K562 (cell line): ENCODE measurements around the gene KIRREL1. TPM values are rescaled to one million over a fixed set of nuclear protein-coding genes. Genes with fewer than 3 reads are reported as not detected.

Experiments
- ATAC-seq: fragments of 200-7000 bp; cut with Tn5 transposase; 3 replicates; pipeline ENCODE4 v1.9.1; 2020; ENCODE audit warnings: moderate library complexity
- BruUV-seq: library from RNA; stranded (reverse); fragments of 400-500 nt; replicated peaks from 2 replicates; lab custom pipeline; 2021; lab: Mats Ljungman, UMichigan
- CTCF ChIA-PET: fragments of 300-600 bp; formaldehyde crosslinking; extraction: SDS; loops from one replicate; lab custom pipeline; 2021; ENCODE audit warnings: low intra/inter-chr PET ratio; lab: Yijun Ruan, JAX
- POLR2A ChIA-PET: fragments of 300-600, 350-650 bp; sonication (Branson Sonifier 250); formaldehyde crosslinking; extraction: SDS; loops from one replicate; lab custom pipeline; 2021; ENCODE audit warnings: antibody characterized with exemption, inconsistent platforms; lab: Yijun Ruan, JAX
- DNase-seq, 4 experiments: peaks; one replicate each; pipeline versions ENCODE4 v3.0.0 to v3.0.0-alpha.2; 2011 to 2018; ENCODE audit warnings: low spot score in 3 of 4, mixed read lengths in 3 of 4; ENCODE audit errors: extremely low read depth in 1 of 4
- FAIRE-seq: peaks from 2 replicates; lab custom pipeline; 2011; peaks lifted over from hg19 to GRCh38; lab: Jason Lieb, UNC
- H2AFZ ChIP-seq: 2 replicates; pipeline ENCODE4 v1.6.0; 2011; ENCODE audit warnings: low read depth, low read length, control low read depth, inconsistent platforms
- H3K27ac ChIP-seq: fragments of 200-600 bp; 3 replicates; pipeline ENCODE4 v1.8.0; 2011; ENCODE audit warnings: low read depth, mild to moderate bottlenecking, control low read depth, inconsistent platforms, low read length, moderate library complexity, mixed read lengths; ENCODE audit errors: extremely low read depth
- H3K27me3 ChIP-seq, 2 experiments: fragments of 300-600 bp in 1 of 2; 2 replicates in 1 of 2; 3 replicates in 1 of 2; pipeline versions ENCODE4 v1.6.0 to v1.8.0; 2011; ENCODE audit warnings: inconsistent platforms in 2 of 2, low read length in 2 of 2, mild to moderate bottlenecking in 1 of 2, mixed read lengths in 1 of 2, moderate library complexity in 1 of 2; ENCODE audit not compliant: control insufficient read depth in 2 of 2, insufficient read depth in 2 of 2
- H3K36me3 ChIP-seq: fragments of 300-600 bp; 3 replicates; pipeline ENCODE4 v1.8.0; 2011; ENCODE audit warnings: mild to moderate bottlenecking, low read length, inconsistent platforms; ENCODE audit not compliant: control insufficient read depth, insufficient read depth
- H3K4me1 ChIP-seq, 2 experiments: fragments of 200-600 bp in 1 of 2; replicated peaks in 1 of 2; 2 replicates in 1 of 2; 3 replicates in 1 of 2; pipeline versions ENCODE4 v1.5.1 to v1.8.0; 2011; ENCODE audit warnings: inconsistent platforms in 2 of 2, low read length in 2 of 2, mild to moderate bottlenecking in 1 of 2, mixed read lengths in 1 of 2, moderate library complexity in 1 of 2; ENCODE audit not compliant: control insufficient read depth in 2 of 2, insufficient read depth in 2 of 2
- H3K4me2 ChIP-seq: 2 replicates; pipeline ENCODE4 v1.6.1; 2011; ENCODE audit warnings: low read length, control low read depth, inconsistent platforms, mixed read lengths; ENCODE audit not compliant: insufficient read depth
- H3K4me3 ChIP-seq: fragments of 200-600 bp; sonication (generic), shearing (Covaris generic); 2 replicates; pipeline ENCODE4 v1.5.1; 2016; ENCODE audit warnings: control low read depth, inconsistent platforms
- H3K79me2 ChIP-seq: fragments of 200-600 bp; 3 replicates; pipeline ENCODE4 v1.8.0; 2011; ENCODE audit warnings: low read length, inconsistent platforms; ENCODE audit not compliant: control insufficient read depth, insufficient read depth
- H3K9ac ChIP-seq, 2 experiments: 2 replicates each; pipeline versions ENCODE4 v1.6.0 to v1.6.1; 2011; ENCODE audit warnings: low read depth in 2 of 2, low read length in 2 of 2, control low read depth in 1 of 2, inconsistent platforms in 1 of 2, mild to moderate bottlenecking in 1 of 2, mixed read lengths in 1 of 2; ENCODE audit not compliant: insufficient read depth in 1 of 2
- H3K9me1 ChIP-seq: one replicate; pipeline ENCODE4 v1.6.0; 2011; ENCODE audit warnings: inconsistent platforms, mild to moderate bottlenecking, low read length, moderate library complexity; ENCODE audit not compliant: control insufficient read depth, insufficient read depth
- H3K9me3 ChIP-seq: replicated peaks from 2 replicates; pipeline ENCODE4 v1.5.1; 2011; ENCODE audit warnings: low read depth, low read length, inconsistent platforms; ENCODE audit not compliant: control insufficient read depth, insufficient read depth
- H4K20me1 ChIP-seq: replicated peaks from 2 replicates; pipeline ENCODE4 v1.6.1; 2011; ENCODE audit warnings: low read length, inconsistent platforms, mixed read lengths; ENCODE audit not compliant: control insufficient read depth, insufficient read depth
- BCL6 ChIP-seq: fragments of 250-450 bp; sonication (Bioruptor Pico); IDR thresholded peaks from 2 replicates; pipeline ENCODE4 v1.4.0; 2020
- EP300 ChIP-seq: IDR thresholded peaks from 2 replicates; pipeline ENCODE4 v1.6.1; 2012; ENCODE audit warnings: low read length, improper control_type of control experiment
- ESRRA ChIP-seq: fragments of 450-650 bp; IDR thresholded peaks from 2 replicates; pipeline ENCODE4 v1.6.1; 2014; ENCODE audit warnings: low read depth, mild to moderate bottlenecking, moderate library complexity, borderline replicate concordance
- KHSRP ChIP-seq: fragments of 450-650 bp; IDR thresholded peaks from 2 replicates; pipeline ENCODE4 v1.6.1; 2017
- LCOR ChIP-seq: sonication (generic); formaldehyde crosslinking; IDR thresholded peaks from 2 replicates; pipeline ENCODE4 v1.8.0; 2022; ENCODE audit warnings: mild to moderate bottlenecking, missing genetic modification reagents
- LEF1 ChIP-seq: fragments of 450-650 bp; IDR thresholded peaks from 2 replicates; pipeline ENCODE4 v1.6.1; 2016; ENCODE audit warnings: mild to moderate bottlenecking
- MEF2A ChIP-seq: IDR thresholded peaks from 2 replicates; pipeline ENCODE4 v1.6.1; 2011; ENCODE audit warnings: low read depth, mild to moderate bottlenecking, low read length, moderate library complexity; ENCODE audit not compliant: control insufficient read depth
- MTF1 ChIP-seq: fragments of 250-450 bp; sonication (Bioruptor Pico); IDR thresholded peaks from 2 replicates; pipeline ENCODE4 v1.9.0; 2021; ENCODE audit warnings: moderate library complexity, mild to moderate bottlenecking, inconsistent platforms, borderline replicate concordance
- PHTF2 ChIP-seq: fragments of 250-450 bp; sonication (Bioruptor Pico); IDR thresholded peaks from 2 replicates; pipeline ENCODE4 v1.5.0; 2021; ENCODE audit warnings: mild to moderate bottlenecking
- TBP ChIP-seq: optimal IDR thresholded peaks from 2 replicates; pipeline ENCODE3; 2011; ENCODE audit warnings: low read depth, low read length, improper control_type of control experiment
- WGBS: fragments of 100-300 bp; shearing (Covaris generic); methylation state at CpG from one replicate; pipeline ENCODE4 v1.1.6; 2016; ENCODE audit warnings: low coverage, mixed read lengths; ENCODE audit not compliant: insufficient coverage; ENCODE audit errors: missing lambda C conversion rate; 5-methylcytosine and 5-hydroxymethylcytosine counted together
- in situ Hi-C: fragments of 300-500 bp; cut with MboI; formaldehyde crosslinking; loops from 4 replicates; pipeline ENCODE4 v1.15.0; 2018; ENCODE audit warnings: inconsistent platforms, mixed read lengths
- intact Hi-C: fragments of 100-400 bp; cut with micrococcal nuclease; formaldehyde crosslinking; loops from 2 replicates; pipeline ENCODE4 v1.14.2; 2022
- polyA plus RNA-seq, 8 experiments: library from polyadenylated mRNA; depleted of rRNA in 4 of 8; stranded (reverse) in 5 of 8; unstranded in 3 of 8; fragments of >200 nt; fragmentation: Nextera tagmentation in 2 of 8; fragmentation: Illumina TruSeq in 1 of 8; extraction: Ambion mirVana in 2 of 8; extraction: Trizol in 1 of 8; gene quantifications; 2 replicates each; pipeline versions ENCODE4 v1.2.1 to v1.2.3, GENCODE V29; 2011 to 2014; ENCODE audit warnings: inconsistent platforms in 1 of 8, missing spikeins in 1 of 8
- total RNA-seq, 7 experiments: library from RNA; depleted of rRNA in 6 of 7; stranded (reverse); fragments of >200 nt in 6 of 7; fragmentation: Illumina TruSeq in 2 of 7; extraction: Trizol in 2 of 7; gene quantifications; 2 replicates each; pipeline versions ENCODE4 v1.2.1 to v1.2.3, GENCODE V29; 2011 to 2021; ENCODE audit warnings: low replicate concordance in 1 of 7
- TF ChIP-seq, protein P1 (sequence below): fragments of 450-650 bp; IDR thresholded peaks from 2 replicates; pipeline ENCODE4 v1.6.1; 2018; ENCODE audit not compliant: partially characterized antibody
- TF ChIP-seq, protein P2 (sequence below): sonication (generic); formaldehyde crosslinking; IDR thresholded peaks from 2 replicates; pipeline ENCODE4 v1.9.0; 2022; ENCODE audit warnings: mild to moderate bottlenecking, missing genetic modification reagents
- TF ChIP-seq, protein P3 (sequence below): fragments of 450-650 bp; IDR thresholded peaks from 2 replicates; pipeline ENCODE4 v1.6.1; 2016; ENCODE audit warnings: mild to moderate bottlenecking
- TF ChIP-seq, protein P4 (sequence below): fragments of 250-450 bp; sonication (Bioruptor Pico); IDR thresholded peaks from 2 replicates; pipeline ENCODE4 v1.8.0; 2022; ENCODE audit warnings: inconsistent platforms, mild to moderate bottlenecking, moderate library complexity, borderline replicate concordance

The KIRREL1 gene
- total and polyA plus RNA-seq, 9 of the 15 experiments (the other 6 are each of a cell fraction or from before 2014, with no cell fraction given) = under 0.01 to 0.22 (median 0.03) TPM; not detected in 3

DNA sequence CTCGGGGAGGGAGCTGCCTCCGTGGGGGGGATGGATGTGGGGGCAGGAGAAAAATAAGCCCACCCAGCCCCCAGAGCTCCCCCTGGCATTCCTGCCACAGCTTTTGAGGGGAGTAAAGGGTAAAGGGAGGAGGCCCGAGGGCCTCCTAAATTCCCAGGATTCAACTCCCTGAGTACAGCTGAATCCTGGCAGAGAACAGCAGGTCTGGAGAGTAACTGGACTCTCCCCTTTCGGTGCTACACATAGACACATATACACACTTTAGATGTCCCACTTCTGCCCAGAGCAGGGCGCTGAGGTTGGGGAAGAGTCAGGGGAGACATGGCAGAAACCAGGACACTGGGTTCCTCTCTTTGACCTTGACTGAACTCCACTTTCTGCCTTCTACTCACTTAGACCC, 3.0 kb downstream of the KIRREL1 start:
- DNase-seq = no peak
- ChIA-PET POLR2A (interaction anchor here (0.7 to 1.6 kb wide), 4 partner anchors 12 to 247 kb away, joined by 3 to 4 read pairs (median 3); no protein-coding TSS in a partner anchor), CTCF (interaction anchor here (1.1 kb wide), 1 partner anchor 128 kb away, joined by 3 read pairs; no protein-coding TSS in a partner anchor)
- Histone ChIP-seq H3K4me3 (no peak overlapping the region), H3K27ac (no peak overlapping the region), H3K4me2 (no peak overlapping the region), H3K9me1 (no peaks in the 10 kb centered on the region), H3K9me3 (no peaks in the 10 kb centered on the region), H3K9ac (no peak overlapping the region), H3K4me1 (no peaks in the 10 kb centered on the region; a peak in 1 of 5 replicates), H2AFZ (no peak overlapping the region), H4K20me1 (peaks cover 10% of the 10 kb centered on the region; the same call in 1 of the 2 replicates), H3K27me3 (peaks cover 8 to 25% of the 10 kb centered on the region in 2 experiments; a peak in 3 of 5 replicates), H3K36me3 (no peaks in the 10 kb centered on the region), H3K79me2 (no peaks in the 10 kb centered on the region)
- no peak for FAIRE-seq
- intact Hi-C loops (no loop called here), in situ Hi-C loops (no loop called here)
- ATAC-seq = no peak
- no TSS peak for BruUV-seq
- WGBS = 3% methylated on average over 5 of the region's 5 CpGs
- TF ChIP-seq BCL6 (CRISPR knock-in tag) (no peak), MTF1 (CRISPR knock-in tag) (no peak), TBP (no peak), PHTF2 (CRISPR knock-in tag) (no peak), KHSRP (no peak), MEF2A (no peak), LCOR (CRISPR knock-in tag) (no peak), LEF1 (no peak), ESRRA (no peak), EP300 (no peak)
- TF ChIP-seq, protein P1, sequence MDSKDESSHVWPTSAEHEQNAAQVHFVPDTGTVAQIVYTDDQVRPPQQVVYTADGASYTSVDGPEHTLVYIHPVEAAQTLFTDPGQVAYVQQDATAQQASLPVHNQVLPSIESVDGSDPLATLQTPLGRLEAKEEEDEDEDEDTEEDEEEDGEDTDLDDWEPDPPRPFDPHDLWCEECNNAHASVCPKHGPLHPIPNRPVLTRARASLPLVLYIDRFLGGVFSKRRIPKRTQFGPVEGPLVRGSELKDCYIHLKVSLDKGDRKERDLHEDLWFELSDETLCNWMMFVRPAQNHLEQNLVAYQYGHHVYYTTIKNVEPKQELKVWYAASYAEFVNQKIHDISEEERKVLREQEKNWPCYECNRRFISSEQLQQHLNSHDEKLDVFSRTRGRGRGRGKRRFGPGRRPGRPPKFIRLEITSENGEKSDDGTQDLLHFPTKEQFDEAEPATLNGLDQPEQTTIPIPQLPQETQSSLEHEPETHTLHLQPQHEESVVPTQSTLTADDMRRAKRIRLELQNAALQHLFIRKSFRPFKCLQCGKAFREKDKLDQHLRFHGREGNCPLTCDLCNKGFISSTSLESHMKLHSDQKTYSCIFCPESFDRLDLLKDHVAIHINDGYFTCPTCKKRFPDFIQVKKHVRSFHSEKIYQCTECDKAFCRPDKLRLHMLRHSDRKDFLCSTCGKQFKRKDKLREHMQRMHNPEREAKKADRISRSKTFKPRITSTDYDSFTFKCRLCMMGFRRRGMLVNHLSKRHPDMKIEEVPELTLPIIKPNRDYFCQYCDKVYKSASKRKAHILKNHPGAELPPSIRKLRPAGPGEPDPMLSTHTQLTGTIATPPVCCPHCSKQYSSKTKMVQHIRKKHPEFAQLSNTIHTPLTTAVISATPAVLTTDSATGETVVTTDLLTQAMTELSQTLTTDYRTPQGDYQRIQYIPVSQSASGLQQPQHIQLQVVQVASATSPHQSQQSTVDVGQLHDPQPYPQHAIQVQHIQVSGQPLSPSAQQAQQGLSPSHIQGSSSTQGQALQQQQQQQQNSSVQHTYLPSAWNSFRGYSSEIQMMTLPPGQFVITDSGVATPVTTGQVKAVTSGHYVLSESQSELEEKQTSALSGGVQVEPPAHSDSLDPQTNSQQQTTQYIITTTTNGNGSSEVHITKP = no peak
- TF ChIP-seq, protein P2, sequence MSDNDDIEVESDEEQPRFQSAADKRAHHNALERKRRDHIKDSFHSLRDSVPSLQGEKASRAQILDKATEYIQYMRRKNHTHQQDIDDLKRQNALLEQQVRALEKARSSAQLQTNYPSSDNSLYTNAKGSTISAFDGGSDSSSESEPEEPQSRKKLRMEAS (CRISPR knock-in tag) = no peak
- TF ChIP-seq, protein P3, sequence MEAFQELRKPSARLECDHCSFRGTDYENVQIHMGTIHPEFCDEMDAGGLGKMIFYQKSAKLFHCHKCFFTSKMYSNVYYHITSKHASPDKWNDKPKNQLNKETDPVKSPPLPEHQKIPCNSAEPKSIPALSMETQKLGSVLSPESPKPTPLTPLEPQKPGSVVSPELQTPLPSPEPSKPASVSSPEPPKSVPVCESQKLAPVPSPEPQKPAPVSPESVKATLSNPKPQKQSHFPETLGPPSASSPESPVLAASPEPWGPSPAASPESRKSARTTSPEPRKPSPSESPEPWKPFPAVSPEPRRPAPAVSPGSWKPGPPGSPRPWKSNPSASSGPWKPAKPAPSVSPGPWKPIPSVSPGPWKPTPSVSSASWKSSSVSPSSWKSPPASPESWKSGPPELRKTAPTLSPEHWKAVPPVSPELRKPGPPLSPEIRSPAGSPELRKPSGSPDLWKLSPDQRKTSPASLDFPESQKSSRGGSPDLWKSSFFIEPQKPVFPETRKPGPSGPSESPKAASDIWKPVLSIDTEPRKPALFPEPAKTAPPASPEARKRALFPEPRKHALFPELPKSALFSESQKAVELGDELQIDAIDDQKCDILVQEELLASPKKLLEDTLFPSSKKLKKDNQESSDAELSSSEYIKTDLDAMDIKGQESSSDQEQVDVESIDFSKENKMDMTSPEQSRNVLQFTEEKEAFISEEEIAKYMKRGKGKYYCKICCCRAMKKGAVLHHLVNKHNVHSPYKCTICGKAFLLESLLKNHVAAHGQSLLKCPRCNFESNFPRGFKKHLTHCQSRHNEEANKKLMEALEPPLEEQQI = no peak
- TF ChIP-seq, protein P4, sequence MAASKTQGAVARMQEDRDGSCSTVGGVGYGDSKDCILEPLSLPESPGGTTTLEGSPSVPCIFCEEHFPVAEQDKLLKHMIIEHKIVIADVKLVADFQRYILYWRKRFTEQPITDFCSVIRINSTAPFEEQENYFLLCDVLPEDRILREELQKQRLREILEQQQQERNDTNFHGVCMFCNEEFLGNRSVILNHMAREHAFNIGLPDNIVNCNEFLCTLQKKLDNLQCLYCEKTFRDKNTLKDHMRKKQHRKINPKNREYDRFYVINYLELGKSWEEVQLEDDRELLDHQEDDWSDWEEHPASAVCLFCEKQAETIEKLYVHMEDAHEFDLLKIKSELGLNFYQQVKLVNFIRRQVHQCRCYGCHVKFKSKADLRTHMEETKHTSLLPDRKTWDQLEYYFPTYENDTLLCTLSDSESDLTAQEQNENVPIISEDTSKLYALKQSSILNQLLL (CRISPR knock-in tag) = no peak
